GM18511 (cell line): ENCODE data around the gene SEL1L3.
A peak's percentile ranks its signal among the peaks of the same experiment; 100 is the strongest.
"Not testable (repeated sequence)": the region's sequence is repeated elsewhere in the genome, so short reads cannot be mapped to it uniquely, and the experiment has no call there.

Experiments
- ATAC-seq: cut with Tn5 transposase; IDR thresholded peaks from one replicate; pipeline ENCODE4 v1.9.1; 2021; ENCODE audit warnings: mild to moderate bottlenecking, moderate library complexity; ENCODE audit not compliant: unreplicated experiment

Gene SEL1L3

GRCh38 chr4:25862411-25863346, at the start of gene SEL1L3:
Gene SEL1L3, minus strand, starts transcription at chr4:25862988. Its CDS starts 152 bp downstream, at chr4:25862836.
- peak; percentile 42 for ATAC-seq

GRCh38 chr4:25911356-25911755, 48.6 kb upstream of the SEL1L3 start:
- ATAC-seq, result no peak

GRCh38 chr4:25908491-25908901, 45.7 kb upstream of the SEL1L3 start:
- no peak for ATAC-seq

- not testable (repeated sequence) for ATAC-seq
These were observed 43.3 kb upstream of the SEL1L3 start for GRCh38 chr4:25906113-25906512.

GRCh38 chr4:25905371-25905770, 42.6 kb upstream of the SEL1L3 start:
- ATAC-seq, result no peak

- peak; percentile 43 for ATAC-seq
These were observed 41.9 kb upstream of the SEL1L3 start for GRCh38 chr4:25904748-25905082.

- ATAC-seq, result peak; percentile 73
These were observed 41.3 kb upstream of the SEL1L3 start for GRCh38 chr4:25903900-25904747.

GRCh38 chr4:25901030-25901430, 38.2 kb upstream of the SEL1L3 start:
- ATAC-seq, result no peak

- ATAC-seq, result no peak
These were observed 37.5 kb upstream of the SEL1L3 start for GRCh38 chr4:25900310-25900709.

- ATAC-seq, result no peak
These were observed 34.2 kb upstream of the SEL1L3 start for GRCh38 chr4:25896776-25897539.

GRCh38 chr4:25892796-25893195, 30.0 kb upstream of the SEL1L3 start:
- ATAC-seq, result no peak

GRCh38 chr4:25890571-25891485, 28.0 kb upstream of the SEL1L3 start:
- no peak for ATAC-seq

GRCh38 chr4:25889589-25890503, 27.1 kb upstream of the SEL1L3 start:
- ATAC-seq, result no peak

GRCh38 chr4:25888781-25889180, 26.0 kb upstream of the SEL1L3 start:
- no peak for ATAC-seq

- ATAC-seq, result no peak
These were observed 21.4 kb upstream of the SEL1L3 start for GRCh38 chr4:25884031-25884782.

- no peak for ATAC-seq
These were observed 20.8 kb upstream of the SEL1L3 start for GRCh38 chr4:25883565-25883964.

GRCh38 chr4:25882226-25882625, 19.4 kb upstream of the SEL1L3 start:
- ATAC-seq, result no peak

GRCh38 chr4:25881193-25881592, 18.4 kb upstream of the SEL1L3 start:
- no peak for ATAC-seq
